NCI-H82 treated with DMSO at 0.1 percent for 48 hours (cell line): Measurements from ENCODE around the gene ARHGAP4.

Experiments
- DNase-seq: peaks from one replicate; lab custom pipeline; 2025; ENCODE audit not compliant: unreplicated experiment; lab: John Stamatoyannopoulos, UW

Gene ARHGAP4

DNA sequence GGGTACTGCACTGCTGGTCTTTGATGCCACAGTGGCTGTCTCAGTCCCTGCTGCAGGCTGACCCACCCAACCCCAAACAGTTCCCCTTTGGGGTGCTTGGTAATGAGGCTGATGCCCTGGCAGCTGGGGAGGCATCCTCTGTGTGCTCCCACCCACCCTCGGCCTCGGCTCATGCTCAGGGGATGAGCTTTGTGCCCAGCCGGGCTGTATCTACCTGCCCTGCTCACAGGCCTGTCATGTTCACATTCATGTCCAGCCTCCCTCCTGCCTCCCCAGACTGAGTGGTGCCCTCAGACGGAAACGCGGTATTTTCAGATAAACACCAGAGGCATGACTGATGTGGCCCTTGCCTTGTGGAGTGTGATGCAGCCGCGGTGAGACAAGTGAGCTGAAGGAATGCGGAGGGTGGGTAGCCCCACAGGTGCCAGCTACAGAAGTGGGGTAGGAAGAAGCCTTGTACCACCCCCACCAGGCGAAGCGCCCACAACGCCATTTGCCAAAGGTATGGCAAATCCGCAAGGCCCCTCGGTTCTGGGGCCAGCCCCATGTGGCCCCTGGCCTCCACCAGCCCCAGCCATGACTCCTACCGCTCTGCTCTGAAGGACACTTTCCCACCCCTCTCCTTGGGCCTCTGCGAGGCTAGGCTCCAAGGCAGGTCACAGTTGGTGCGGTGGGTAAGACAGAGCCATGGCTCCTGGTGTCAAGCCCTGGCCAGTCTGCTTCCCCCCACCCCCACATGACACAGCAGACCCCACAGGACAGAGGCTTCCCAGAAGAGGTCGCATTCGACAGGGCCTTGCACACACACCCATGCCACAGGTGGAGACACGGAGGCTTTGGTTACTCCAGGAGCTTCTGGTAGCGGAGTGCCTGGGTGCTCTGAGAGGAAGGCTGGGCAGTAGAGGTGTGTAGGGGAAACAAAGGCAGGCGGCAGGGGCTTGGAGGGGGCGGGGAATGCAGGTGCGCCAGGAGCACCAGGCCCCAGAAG, 20.2 kb upstream of the ARHGAP4 start:
- DNase-seq, result no peak

GRCh38 chrX:153944800-153945150, 18.7 kb upstream of the ARHGAP4 start:
- DNase-seq, result no peak

- peak; percentile 34 for DNase-seq
These were observed 18.2 kb upstream of the ARHGAP4 start, which contains the start of gene RENBP for GRCh38 chrX:153944140-153944799. RENBP (minus strand) TSS chrX:153944643; CDS start chrX:153944610, 33 bp downstream.

DNA sequence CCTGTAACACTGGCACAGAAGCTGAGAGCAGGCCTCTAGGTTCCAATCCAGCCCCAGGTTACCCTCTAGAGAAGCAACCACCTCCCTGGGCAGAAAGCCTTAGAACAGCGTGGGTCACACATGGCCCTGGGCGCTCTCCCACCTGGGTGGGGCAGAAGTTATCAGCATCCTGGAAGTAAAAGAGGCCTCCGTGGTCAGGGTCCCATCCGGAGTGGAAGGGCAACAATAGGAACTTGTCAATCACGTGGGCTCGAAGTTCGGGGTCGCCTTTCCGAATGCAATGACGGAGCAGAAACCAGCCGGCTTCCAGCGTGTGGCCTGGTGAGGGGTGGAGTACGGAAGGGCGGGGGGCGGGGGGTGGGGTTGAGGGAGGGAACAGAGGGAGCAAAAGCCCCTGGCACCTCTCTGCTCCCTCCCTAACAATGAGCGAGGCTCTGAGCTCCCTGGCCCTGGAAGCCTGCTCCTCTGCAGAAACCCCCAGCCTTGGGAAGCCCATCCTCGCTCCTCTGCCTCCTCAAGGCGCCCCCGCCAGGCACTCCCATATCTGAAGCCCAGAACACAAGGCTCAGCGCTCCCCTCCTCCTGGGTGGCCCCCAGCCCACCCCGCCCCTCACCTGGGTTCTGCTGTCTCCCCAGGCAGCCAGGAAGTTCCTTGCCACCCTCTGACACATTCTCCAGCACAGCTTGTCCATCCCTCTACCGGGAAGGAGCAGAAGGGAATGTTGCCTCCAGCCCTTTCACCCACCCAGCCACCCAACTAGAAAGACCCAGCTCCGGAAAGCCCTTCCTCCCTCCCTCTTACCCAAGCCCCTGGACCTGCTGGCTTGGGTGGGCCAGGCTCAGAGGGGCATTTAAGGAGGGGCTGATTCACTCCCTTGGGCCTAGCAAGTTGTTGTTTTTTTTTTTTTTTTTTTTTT, 15.5 kb upstream of the ARHGAP4 start:
- no peak for DNase-seq

- no peak for DNase-seq
These were observed 13.5 kb upstream of the ARHGAP4 start for GRCh38 chrX:153939573-153939972.

GRCh38 chrX:153938226-153938786, 12.2 kb upstream of the ARHGAP4 start:
- no peak for DNase-seq

DNA sequence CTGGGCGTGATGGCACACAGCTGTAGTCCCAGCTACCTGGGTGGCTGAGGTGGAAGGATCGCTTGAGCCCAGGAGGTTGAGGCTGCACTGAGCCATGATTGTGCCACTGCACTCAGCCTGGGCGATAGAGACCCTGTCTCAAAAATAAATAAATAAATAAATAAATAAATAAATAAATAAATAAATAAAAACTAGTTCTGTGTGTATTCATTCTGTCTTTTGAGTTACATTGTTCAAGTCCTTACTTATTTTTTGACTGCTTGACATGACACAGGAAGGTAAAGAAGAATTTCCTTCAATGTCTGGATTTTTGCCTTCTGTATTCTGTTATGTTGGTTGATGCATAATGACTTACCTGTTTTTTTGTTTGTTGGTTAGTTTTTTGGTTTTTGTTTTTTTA, 11.0 kb upstream of the ARHGAP4 start:
- no peak for DNase-seq

GRCh38 chrX:153935326-153935851, 9.3 kb upstream of the ARHGAP4 start:
- DNase-seq, result no peak

DNA sequence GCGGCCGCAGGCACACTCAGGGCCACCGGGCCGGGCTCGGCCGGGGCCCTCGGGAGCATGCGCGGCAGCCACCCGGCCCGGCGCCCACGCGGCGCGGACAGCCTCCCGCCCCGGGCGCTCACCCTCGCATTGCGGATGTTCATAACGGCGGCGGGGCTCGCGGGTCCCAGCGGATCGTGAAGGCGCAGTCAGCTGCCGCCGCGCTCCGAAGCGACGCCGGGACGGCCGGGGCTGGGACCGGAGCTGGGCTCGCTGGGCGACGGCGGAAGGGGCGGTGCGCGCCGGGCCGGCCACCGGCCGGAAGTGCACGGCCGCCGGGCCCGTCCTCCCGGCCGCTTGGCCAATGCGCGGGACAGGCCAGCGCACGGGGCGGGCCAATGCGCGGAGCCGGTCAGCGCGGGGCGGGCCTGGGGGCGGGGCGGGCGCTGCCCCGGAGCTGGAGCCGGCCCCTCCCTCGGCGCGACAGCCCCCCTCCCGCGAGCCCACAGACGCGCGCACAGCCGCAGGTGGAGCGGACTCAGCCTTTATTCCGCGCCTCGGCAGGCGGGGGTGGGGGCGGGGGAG, 8.8 kb upstream of the ARHGAP4 start, which contains the start of gene NAA10:
Gene NAA10, minus strand, starts transcription at position 276 of the 564 bp plus-strand sequence. Its CDS starts 133 bp downstream, at position 143.
- peak; percentile 24 for DNase-seq

- DNase-seq, result no peak
These were observed 8.2 kb upstream of the ARHGAP4 start for GRCh38 chrX:153934148-153934761.

DNA sequence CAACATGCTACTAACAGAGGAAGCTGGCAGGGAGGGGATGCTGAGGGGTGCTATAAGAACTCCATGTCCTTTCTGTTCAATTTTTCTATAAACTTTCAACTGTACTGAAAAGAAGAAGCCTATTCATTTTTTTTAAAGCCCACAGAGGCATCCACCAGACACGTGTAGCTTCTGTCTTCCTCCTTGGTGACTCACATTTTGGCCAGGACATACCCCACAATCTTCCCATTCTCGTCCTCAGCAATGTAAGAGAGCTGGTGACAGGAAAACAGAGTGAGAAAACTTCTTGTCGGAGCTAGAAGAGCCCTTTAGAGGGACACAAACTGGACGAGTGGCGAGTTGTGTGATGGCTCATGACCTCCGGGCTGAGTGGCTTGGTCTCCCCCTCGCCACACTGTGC, 7.7 kb upstream of the ARHGAP4 start:
- no peak for DNase-seq

DNA sequence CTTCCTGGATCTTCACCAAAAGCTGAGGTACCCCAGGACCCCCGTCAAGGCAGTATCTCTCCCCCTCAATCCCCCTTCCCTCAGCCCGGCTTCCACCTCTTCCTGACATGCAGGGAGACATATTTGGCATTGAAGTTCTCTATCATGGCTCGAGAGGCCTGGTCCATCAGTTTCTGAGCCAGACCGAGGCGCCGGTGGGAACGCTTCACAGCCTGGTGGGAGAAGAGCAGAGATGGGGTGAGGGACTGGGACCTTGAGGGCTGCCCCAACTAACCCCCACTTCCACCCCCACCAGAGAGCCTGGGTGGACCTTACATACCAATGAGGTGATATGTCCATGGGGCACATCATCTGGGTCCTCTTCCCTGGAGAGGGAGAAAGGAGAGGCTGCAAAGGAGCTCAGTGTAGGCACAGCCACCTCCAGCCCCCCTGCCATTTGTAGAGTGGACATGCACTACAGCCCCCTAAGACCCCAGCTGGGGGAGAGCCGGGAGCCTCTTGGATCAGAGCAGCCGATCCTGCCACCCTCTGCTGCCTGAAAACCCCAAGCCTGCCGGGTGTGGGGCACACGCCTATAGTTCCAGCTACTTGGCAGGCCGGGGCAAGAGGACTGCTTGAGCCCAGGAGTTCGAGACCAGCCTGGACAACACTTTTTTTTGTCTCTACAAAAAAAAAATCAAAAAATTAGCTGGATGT, 6.3 kb upstream of the ARHGAP4 start:
- no peak for DNase-seq

DNA sequence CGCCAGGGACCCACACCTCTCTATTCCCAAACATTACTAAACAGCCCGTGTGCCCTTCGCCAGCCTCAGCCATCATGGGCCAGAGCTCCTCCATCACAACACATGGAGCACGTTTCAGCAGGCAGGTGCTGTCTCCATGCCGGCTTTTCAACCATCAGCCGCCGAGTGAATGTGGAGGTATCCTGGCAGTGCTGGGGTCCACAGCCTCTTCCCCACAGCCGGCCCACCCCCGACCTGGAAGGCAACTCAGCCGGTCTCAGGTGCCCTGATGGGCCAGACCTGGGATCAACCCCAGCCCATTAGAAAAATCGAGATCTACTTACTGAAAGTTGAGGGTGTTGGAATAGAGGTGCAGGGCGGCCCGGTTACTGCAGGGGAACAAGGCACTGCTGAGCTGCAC, 5.7 kb upstream of the ARHGAP4 start:
- DNase-seq, result no peak

DNA sequence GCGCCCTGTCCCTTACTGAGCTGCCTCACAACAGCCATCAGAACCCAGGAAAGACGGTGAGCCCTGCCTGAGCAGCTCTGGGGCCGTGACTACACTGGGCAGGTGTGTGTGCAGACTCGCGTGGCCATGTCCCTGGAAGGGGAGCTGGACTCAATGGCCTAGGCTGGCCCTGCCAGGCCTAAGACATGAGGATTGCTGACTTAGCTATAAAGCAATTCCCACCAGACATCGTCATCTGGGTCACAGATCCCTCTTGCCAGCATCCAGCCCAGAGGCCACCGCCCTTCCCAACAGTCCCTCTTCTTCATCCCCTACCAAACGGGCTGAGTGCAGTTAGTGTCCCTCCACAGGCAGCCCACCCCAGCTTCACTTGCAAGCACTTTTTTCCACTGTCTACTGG, 5.1 kb upstream of the ARHGAP4 start:
- no peak for DNase-seq

- no peak for DNase-seq
These were observed 4.2 kb upstream of the ARHGAP4 start for GRCh38 chrX:153930011-153930910.

- no peak for DNase-seq
These were observed 3.5 kb upstream of the ARHGAP4 start for GRCh38 chrX:153929576-153929975.

- DNase-seq, result no peak
These were observed 2.8 kb upstream of the ARHGAP4 start for GRCh38 chrX:153928846-153929245.
